ENCODE measurements around the gene SLC6A19.
A peak's percentile ranks its signal among the peaks of the same experiment; 100 is the strongest.
"Not testable (repeated sequence)": the region's sequence is repeated elsewhere in the genome, so short reads cannot be mapped to it uniquely, and the experiment has no call there.

The SLC6A19 gene

GRCh38 chr5:1201327-1202025 is at the start of gene SLC6A19:
TSS of gene SLC6A19 (plus strand) at chr5:1201595. CDS start at chr5:1201651, 56 bp downstream.
- peak; percentile 9 for DNase-seq

GRCh38 chr5:1152156-1152555 is 49.2 kb upstream of the SLC6A19 start:
- peak; percentile 22 for DNase-seq

GRCh38 chr5:1152771-1153282 is 48.6 kb upstream of the SLC6A19 start:
- DNase-seq: peak; percentile 73

DNA sequence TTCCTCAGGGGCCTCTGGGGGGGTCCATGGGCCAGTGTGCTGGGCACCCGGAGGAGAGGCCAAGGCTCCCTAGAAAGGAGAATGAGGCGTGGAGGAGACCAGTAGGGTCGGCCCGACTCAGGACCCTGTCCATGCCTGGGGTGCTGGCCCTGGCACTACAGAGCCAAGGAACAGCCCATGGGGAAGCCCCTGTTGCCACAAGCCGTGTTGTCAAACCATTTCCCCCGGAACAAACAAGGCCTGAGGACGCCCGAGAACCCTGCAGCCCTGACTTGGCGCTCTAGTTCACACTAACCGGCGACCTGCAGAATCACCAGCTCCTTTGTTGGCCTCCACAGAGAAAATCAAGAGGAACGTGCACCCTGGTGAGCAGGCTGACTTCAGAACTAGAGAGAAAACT is 48.0 kb upstream of the SLC6A19 start:
- no peak for DNase-seq

DNA sequence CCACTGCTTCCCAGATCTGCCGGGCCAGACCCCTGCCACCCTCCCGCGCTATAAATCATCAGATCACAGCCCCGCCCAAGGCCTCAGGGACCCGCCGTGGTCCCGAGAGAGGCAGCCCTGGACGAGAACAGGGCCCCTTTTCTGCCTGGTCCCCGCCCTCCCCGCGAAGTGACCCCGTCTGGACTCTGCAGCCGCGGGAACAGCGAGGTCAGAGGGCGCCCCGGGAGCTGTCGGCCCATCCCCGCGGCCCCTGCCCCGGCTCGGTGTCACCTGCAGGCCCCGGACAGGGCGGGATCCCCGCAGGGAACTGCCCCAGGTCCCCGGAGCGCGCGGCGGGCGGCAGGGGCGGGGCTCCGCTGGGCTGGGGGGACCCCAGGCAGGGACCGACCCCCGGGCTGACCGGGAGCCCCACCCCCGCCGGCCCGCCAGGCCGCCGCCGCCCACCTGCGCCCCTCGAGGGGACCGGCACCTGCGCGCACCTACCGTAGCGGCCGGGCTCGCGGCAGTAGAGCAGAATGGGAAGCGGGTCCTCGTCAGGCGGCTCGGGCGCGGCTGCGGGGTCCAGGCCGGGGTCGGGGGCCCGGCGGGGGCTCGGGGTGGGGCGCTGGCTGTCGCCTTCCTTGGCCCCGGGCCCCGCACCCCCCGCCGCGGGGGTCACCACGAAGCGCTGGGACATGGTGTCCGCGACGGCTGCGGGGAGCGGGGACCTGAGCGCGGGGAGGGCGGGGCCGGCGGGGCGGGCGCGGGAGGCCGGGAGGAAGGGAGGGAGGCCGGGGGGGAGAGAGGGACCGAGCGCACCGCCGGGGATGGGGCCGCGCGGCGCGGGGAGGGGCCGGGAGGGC is 46.0 kb upstream of the SLC6A19 start:
- no peak for DNase-seq

DNA sequence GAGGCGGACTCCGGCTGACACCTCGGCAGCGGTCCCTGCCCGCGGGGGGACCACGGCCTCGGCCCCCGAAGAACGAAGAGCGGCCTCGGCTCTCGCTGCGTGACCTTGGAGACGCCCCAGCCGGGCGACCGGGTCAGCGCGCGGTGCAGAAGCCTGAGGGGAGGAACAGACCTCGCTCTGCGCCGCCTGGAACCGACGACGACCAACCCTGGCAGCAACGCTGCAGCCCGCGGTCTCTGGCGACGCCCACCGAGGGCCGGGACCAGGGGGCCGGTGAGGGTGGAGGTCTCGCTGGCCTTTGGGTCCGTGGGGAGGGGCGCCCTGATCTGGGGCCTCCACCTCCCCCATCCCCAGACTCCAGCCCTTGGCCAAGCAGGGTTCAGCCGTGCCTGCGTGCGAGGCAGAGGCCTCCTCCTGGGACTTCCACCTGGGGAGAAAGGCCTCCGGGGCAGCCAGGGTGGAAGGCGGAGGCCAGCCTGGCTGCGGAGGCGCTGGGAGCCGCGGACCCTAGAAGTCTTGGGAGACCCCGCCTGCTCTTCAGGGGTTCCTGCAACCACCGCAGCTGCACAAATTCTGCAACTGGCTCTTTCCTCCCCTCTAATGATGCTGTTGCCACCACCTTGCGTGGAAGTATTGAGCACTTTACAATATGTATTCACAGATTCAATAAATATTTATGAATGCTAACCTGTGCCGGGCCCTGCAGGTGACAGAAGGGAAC is 45.2 kb upstream of the SLC6A19 start:
- DNase-seq: no peak

DNA sequence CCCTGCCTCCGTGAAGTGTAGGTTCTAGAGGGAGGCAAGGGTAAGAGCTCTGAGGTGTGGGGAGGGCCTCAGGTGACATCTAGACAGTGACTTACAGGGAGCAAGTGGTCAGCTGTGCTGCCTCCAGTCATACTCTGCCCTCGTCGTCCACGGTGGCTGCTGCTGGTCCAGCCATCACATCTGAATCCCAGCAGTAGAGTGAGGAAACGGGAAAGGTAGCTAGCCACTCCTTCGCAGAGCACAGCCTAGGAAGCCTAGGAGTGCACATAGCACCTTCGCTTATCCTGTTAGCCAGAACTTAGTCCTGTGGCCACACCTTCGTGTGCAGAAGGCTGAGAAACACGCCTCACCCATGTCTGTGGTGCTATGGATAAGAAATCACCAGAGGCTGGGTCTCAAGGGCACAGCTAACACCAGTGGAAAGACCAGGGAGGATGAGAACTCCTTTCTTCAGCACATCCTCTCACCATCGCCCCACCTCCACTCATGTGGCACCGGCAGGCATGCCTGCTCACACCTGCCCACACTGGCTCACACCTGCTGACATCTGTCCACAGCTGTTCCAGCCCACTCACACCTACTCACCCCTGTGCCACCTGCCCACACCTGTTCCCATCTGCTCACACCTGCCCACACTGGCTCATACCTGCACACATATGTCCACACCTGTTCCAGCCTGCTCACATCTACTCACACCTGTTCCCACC is 44.5 kb upstream of the SLC6A19 start:
- DNase-seq: peak; percentile 28

- DNase-seq: not testable (repeated sequence)
Observed at GRCh38 chr5:1157461-1157986, 43.9 kb upstream of the SLC6A19 start.

GRCh38 chr5:1158647-1159340 is 42.6 kb upstream of the SLC6A19 start:
- no peak for DNase-seq

GRCh38 chr5:1159341-1159675 is 42.1 kb upstream of the SLC6A19 start:
- no peak for DNase-seq

- no peak for DNase-seq
Observed at GRCh38 chr5:1159774-1160406, 41.5 kb upstream of the SLC6A19 start.

- peak; percentile 74 for DNase-seq
Observed at GRCh38 chr5:1161108-1161832, 40.1 kb upstream of the SLC6A19 start.

DNA sequence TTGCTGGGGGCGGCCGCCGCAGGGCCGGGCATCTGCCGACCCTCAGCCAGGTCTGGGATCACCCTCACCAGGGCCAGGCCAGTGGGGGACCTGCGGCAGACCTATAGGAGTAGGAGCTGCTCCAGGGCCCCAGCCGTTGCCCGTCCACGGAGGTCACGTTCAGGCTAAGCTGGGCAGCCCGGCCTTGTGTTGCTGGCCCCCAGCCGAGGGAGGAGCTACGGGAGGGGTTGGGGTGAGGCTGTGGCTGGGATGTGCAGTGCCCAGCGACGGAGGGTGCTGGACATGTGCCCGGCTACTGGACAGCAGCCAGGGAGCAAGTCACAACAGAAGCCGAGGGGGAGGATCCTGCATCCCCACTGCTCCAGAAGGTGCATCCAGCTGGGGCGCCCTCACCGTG is 39.6 kb upstream of the SLC6A19 start:
- peak; percentile 26 for DNase-seq

GRCh38 chr5:1162276-1162675 is 39.1 kb upstream of the SLC6A19 start:
- no peak for DNase-seq

GRCh38 chr5:1162751-1163150 is 38.6 kb upstream of the SLC6A19 start:
- DNase-seq: no peak

- no peak for DNase-seq
Observed at GRCh38 chr5:1163366-1163765, 38.0 kb upstream of the SLC6A19 start.

DNA sequence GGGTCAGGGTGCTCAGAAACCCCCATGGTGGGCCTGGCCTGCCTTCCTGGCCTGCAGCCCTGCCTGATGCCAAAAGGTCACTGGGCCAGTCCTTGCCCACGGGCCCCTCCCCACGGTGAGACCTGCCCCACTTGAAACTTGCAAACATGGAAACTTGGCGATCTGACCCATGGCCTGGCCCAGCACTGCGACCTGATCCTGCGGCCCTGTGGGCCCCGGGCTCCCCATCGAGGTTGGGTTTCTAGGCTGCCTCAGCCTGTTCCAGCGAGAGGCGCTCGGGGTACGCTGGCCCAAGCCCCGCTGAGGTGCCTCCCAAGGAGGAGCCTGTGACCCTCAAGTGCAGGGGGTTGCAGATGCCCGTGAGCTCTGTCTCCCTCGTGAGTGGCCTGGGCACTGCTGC is 37.5 kb upstream of the SLC6A19 start:
- no peak for DNase-seq

DNA sequence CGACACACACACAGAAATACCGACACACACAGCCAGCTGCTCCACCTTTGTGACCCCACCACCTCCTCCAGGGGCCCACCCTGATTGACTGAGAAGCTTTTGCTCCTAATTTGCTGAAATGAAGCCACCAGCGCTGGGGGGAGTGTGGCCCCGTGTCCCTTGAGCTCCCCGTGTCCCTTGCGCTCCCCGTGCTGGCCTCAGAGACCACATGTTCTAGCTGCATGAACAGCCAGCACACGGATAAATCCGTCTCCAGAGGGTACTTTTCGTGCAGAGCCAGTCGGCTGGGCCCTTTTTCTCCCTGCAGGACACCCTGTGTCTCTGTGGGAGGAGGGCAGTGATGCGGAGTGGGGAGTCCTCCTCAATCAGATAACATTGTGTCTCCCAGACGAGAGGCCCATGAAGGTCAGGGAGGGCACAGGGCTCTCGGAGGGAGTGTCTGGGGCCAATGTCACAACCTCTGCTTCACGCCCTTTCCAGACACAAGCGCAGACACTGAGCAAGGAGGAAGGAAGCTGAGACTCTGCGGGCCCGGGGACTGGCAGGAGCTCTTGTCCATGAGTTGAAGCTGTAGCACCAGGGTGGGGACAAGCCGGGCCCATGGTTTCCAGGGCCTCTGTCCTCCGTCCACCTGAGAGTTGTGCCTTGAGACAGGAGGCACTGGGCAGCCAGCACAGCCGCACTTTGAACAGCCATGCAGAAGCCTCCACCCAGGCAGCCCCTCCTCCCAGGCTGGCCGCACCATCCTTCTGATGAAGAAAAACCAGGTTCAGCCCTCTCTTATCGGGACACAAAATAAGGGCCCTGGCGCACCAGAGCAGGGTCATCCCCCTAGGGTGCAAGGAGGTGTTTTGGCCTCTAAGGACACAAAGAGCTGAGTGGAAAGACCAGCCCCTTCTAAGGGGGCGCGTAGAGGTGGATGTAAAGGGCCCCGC is 36.4 kb upstream of the SLC6A19 start:
- no peak for DNase-seq

DNA sequence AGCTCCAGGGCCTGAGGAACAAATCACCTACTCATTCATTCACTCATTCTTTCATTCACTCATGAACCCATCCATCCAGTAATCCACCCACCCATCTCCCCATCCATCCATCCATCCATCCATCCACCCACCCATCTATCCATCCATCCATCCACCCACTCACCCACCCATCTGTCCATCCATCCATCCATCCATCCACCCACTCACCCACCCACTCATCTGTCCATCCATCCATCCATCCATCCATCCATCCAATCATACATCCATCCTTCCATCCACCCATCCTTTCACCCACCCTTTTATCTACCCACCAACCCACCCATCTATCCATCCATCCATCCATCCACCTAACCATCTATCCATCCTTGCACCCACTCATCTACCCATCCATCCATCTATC is 35.5 kb upstream of the SLC6A19 start:
- no peak for DNase-seq

- no peak for DNase-seq
Observed at GRCh38 chr5:1166370-1166769, 35.0 kb upstream of the SLC6A19 start.

All from DMS153 (cell line).